ENCODE results near the gene SYNGR2. TPM values are rescaled to one million over a fixed set of nuclear protein-coding genes. Genes with fewer than 3 reads are reported as not detected.

Gene SYNGR2
- total RNA-seq, 1 donor from 2014 or later, result 64.1 TPM

DNA sequence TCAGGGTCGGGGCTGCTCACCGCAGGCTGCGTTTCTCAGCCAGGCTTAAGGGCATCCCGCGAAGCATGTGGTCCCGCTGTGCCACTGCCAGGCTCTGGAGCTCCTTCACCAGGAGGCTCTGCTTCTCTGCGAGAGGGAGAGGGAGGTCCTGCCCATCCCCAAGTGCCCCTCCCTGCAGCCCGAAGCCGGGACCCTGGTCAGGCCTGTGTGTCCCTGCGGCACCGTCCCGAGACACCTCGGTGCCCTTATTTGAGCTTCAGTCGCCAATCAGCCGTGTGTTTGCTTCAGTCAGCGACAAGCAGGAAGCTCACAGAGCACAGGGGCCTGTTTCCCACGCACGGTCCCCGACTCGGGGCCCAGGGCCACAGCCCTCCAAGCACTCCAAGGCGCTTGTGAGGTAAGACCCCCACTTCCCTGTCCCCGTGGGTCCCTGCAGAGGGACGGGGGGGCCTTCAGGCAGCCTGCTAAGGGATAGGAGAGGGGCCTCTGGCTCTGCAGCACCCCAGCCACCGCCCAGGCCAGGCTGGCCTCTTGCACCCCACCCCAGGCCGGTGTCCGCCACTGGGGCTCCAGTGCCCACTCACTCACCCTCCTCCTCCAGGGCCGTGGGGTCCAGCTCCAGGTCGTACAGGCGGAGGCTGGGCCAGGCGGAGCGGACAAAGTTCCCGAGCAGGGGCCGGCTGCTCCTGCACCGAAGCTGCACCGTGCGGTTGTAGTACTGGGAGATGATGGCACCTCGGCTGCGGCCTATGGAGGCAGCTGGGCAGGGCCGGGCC lies 43.1 kb upstream of the SYNGR2 start:
- Mint-ChIP-seq H3K27ac (no peak overlapping the region), H3K4me1 (ENCODE audit: unreplicated experiment) (peaks cover 9% of the 10 kb centered on the region), H3K36me3 (peaks cover 7% of the 10 kb centered on the region), H3K9me3 (no peaks in the 10 kb centered on the region), H3K27me3 (peaks cover 4% of the 10 kb centered on the region), H3K4me3 (no peak overlapping the region)
- no peak for DNase-seq (ENCODE audit: extremely low spot score, unreplicated experiment)
- TF ChIP-seq, protein P1, sequence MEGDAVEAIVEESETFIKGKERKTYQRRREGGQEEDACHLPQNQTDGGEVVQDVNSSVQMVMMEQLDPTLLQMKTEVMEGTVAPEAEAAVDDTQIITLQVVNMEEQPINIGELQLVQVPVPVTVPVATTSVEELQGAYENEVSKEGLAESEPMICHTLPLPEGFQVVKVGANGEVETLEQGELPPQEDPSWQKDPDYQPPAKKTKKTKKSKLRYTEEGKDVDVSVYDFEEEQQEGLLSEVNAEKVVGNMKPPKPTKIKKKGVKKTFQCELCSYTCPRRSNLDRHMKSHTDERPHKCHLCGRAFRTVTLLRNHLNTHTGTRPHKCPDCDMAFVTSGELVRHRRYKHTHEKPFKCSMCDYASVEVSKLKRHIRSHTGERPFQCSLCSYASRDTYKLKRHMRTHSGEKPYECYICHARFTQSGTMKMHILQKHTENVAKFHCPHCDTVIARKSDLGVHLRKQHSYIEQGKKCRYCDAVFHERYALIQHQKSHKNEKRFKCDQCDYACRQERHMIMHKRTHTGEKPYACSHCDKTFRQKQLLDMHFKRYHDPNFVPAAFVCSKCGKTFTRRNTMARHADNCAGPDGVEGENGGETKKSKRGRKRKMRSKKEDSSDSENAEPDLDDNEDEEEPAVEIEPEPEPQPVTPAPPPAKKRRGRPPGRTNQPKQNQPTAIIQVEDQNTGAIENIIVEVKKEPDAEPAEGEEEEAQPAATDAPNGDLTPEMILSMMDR (conservative IDR thresholded peaks at IDR 0.05), result no peak

DNA sequence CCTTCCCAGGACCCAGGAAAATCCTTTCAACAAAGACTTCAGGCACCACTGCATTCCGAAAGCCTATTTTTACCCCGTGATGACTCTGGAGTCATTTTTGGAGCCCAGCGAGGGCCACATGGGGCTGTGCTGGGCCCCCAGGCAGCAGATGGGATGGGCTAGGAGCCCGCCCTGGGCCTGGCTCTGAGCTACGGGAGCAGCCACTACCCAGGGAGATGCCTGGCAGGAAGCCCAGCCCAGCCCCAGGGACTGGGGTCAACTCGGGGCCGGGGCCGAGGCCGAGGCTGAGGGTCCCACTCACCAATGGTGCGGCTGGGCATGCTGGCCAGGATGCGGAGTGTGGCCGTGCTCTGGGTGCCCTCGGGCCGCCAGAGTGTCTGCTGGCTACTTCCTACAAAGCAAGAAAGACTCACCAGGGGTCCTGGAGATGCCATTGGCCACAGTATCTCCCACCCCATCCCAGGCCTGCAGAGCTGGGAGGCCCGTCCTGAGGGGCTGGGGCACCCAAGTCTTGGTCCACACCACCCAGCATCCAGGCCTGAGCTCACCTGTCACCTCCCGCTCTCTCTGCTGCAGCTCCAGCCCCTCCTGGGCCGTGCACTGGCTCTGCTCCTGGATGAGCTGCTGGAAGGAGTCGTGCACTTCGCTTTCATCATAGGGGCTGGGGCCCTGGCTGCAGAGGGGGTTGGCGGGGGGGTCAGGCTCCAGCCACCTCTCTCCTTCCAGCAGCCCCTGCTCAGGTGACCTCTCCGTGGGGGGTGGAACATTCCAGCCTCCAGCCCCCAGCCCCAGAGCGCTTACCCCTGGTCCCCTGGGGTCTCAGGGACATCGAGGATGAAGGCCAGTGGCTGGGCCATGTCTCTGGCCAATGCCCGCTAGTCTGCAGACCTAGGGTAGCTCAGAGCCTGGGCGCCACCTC lies 42.1 kb upstream of the SYNGR2 start:
- peaks cover 7% of the 10 kb centered on the region for H3K36me3 Mint-ChIP-seq
- TF ChIP-seq, protein P1 (conservative IDR thresholded peaks at IDR 0.05), result no peak

DNA sequence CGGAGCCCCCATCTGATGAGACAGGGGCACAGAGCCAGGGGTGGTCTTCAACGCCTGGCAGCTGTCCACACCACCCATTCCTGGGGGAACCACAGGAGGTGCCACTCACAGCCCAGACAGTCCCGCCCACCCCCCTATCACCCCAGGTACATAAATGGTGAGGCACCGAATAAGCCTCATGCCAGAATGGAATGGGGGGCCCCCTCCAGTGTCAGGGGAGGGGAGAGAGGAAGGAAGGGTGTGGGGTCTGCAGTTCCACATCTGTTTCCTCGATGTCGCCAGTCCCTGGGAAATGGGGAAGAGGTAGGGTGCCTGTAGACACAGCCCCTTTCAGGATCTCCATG lies 41.5 kb upstream of the SYNGR2 start:
- no peak for DNase-seq (ENCODE audit: extremely low spot score, unreplicated experiment)
- Mint-ChIP-seq H3K27ac (peak overlapping the region; percentile 89), H3K36me3 (peaks cover 7% of the 10 kb centered on the region), H3K4me3 (peak overlapping the region; percentile 87), H3K27me3 (peaks cover 4% of the 10 kb centered on the region), H3K4me1 (ENCODE audit: unreplicated experiment) (peaks cover 9% of the 10 kb centered on the region), H3K9me3 (no peaks in the 10 kb centered on the region)
- TF ChIP-seq, protein P1 (conservative IDR thresholded peaks at IDR 0.05), result no peak

More for the DNA sequence above, 42.1 kb upstream of the SYNGR2 start:
- DNase-seq (ENCODE audit: extremely low spot score, unreplicated experiment), result no peak
- H3K4me1 Mint-ChIP-seq (ENCODE audit: unreplicated experiment), result peaks cover 9% of the 10 kb centered on the region
- H3K4me3 Mint-ChIP-seq, result peak overlapping the region; percentile 59
- peaks cover 4% of the 10 kb centered on the region for H3K27me3 Mint-ChIP-seq
- no peak overlapping the region for H3K27ac Mint-ChIP-seq
- no peaks in the 10 kb centered on the region for H3K9me3 Mint-ChIP-seq

DNA sequence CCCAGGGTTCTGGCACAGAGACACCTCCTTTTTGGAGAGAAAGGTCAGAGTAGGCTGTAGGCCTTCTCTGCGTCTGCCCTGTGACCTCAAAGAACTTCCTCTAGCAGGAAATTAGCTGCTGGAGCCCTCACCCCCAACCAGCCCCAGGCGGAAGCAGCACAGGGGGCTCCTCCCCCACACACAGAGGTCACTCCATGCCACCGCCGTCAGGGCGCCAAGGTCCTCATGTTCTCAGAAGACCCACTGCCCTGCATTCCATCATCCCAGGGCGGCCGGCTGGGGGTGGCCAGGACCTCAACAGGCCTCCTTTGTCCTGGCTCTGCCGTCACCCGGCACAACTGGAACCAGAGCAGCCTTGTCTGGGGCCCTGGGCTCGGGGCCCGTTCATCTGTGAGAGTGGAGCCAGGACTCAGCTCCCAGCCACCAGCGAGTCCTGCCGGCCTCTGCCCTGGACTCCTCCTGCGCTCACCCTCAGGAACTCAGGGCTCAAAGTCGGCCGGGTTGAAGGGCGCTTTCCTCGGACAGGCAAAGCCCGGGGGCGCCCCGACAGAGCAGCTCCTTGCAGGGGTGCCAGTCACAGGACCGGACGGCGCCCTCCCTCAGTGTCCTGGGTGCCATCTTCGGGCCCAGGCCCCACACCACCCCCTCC lies 41.0 kb upstream of the SYNGR2 start:
- peaks cover 9% of the 10 kb centered on the region for H3K4me1 Mint-ChIP-seq (ENCODE audit: unreplicated experiment)
- H3K36me3 Mint-ChIP-seq, result peaks cover 7% of the 10 kb centered on the region
- peak overlapping the region; percentile 89 for H3K27ac Mint-ChIP-seq
- peaks cover 4% of the 10 kb centered on the region for H3K27me3 Mint-ChIP-seq
- H3K4me3 Mint-ChIP-seq, result peak overlapping the region; percentile 87
- no peak for DNase-seq (ENCODE audit: extremely low spot score, unreplicated experiment)
- no peaks in the 10 kb centered on the region for H3K9me3 Mint-ChIP-seq
- TF ChIP-seq, protein P1 (conservative IDR thresholded peaks at IDR 0.05), result no peak

DNA sequence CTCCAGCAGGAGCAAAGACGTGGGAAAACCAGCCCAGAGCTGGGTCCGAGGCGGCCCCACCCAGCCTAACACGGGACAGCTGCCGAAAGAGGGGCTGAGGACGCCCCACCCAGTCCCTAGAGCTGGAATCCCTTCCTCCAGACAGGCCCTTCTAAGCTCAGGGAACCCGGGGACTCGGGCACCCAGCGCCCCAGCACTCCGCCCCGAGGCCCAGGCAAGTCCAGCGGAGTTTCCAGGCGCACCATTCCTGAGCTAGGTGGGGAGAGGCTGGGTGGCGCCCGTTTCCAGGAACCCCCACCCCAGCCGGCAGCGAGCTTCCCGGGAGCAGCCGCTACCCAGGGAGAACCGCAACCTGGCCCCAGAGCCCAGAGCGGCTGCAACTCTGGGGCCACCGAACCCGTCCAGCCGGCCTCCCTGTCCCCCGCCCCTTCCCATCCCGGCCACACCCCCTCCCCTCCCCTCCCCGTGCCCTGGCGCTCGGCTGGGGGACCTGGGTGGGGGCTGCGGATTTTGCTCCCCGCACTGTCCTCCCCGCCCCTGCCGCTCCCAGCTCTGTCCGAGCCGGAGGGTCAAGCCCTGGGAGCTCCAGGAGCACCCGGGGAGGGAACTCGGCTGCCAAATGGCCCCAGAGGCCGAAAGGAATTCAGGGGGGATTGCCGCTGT lies 40.4 kb upstream of the SYNGR2 start:
- DNase-seq (ENCODE audit: extremely low spot score, unreplicated experiment), result no peak
- no peaks in the 10 kb centered on the region for H3K9me3 Mint-ChIP-seq
- H3K4me3 Mint-ChIP-seq, result peak overlapping the region; percentile 87
- H3K27ac Mint-ChIP-seq, result peak overlapping the region; percentile 89
- peaks cover 4% of the 10 kb centered on the region for H3K27me3 Mint-ChIP-seq
- peaks cover 9% of the 10 kb centered on the region for H3K4me1 Mint-ChIP-seq (ENCODE audit: unreplicated experiment)
- TF ChIP-seq, protein P1 (conservative IDR thresholded peaks at IDR 0.05), result no peak
- peaks cover 6% of the 10 kb centered on the region for H3K36me3 Mint-ChIP-seq
